Stimulated activated naive CD4-positive, alpha-beta T cell (primary cell): Measurements from ENCODE around the gene NOTCH4.
"Not testable (repeated sequence)": the region's sequence is repeated elsewhere in the genome, so short reads cannot be mapped to it uniquely, and the experiment has no call there.

Experiments used
- DNase-seq, 6 experiments: peaks; one replicate each; lab custom pipeline; 2025; lab: John Stamatoyannopoulos, UW

NOTCH4 gene

GRCh38 chr6:32218167-32218566 is 5.7 kb downstream of the NOTCH4 start:
- no peak for DNase-seq

DNA sequence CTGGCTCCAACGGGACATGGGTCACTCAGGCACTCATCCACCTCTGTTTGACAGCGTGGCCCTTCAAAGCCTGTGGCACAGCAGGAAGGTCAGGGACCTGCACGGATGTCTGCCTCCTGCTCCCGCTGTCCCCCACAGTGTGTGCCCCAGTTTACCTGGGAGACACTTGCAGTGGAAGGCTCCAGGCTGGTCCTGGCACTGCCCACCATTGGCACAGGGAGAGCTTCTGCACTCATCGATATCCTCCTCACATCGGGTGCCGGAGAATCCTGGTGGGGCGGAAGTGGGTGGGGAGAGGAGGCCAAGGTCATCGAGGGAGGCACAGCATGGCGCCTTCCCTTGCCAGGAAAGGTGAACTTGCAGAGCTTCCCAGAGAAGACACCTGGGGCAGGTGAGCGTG is 6.9 kb downstream of the NOTCH4 start:
- no peak for DNase-seq

- no peak for DNase-seq
These were observed 7.6 kb downstream of the NOTCH4 start for GRCh38 chr6:32216285-32216684.

DNA sequence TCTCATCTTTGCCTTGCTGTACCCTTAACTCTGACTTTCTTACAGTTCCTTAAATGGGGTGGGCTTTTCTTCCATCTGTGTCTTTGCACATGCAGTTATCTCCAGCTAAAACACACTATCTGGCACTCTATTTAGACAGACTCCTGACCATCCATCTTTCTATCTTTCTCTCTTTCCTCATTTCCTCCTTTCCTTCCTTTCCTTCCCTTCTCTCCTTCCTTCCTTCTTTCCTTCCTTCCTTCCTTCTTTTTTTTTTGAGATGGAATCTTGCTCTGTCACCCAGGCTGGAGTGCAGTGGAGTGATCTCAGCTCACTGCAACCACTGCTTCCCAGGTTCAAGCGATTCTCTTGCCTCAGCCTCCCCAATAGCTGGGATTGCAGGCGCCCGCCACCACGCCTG is 8.2 kb downstream of the NOTCH4 start:
- DNase-seq, result no peak

GRCh38 chr6:32214126-32214525 is 9.7 kb downstream of the NOTCH4 start:
- DNase-seq, result no peak

GRCh38 chr6:32213649-32214048 is 10.2 kb downstream of the NOTCH4 start:
- no peak for DNase-seq

- no peak for DNase-seq
These were observed 11.6 kb downstream of the NOTCH4 start for GRCh38 chr6:32212076-32212760.

GRCh38 chr6:32211432-32211831 is 12.4 kb downstream of the NOTCH4 start:
- DNase-seq, result not testable (repeated sequence)

DNA sequence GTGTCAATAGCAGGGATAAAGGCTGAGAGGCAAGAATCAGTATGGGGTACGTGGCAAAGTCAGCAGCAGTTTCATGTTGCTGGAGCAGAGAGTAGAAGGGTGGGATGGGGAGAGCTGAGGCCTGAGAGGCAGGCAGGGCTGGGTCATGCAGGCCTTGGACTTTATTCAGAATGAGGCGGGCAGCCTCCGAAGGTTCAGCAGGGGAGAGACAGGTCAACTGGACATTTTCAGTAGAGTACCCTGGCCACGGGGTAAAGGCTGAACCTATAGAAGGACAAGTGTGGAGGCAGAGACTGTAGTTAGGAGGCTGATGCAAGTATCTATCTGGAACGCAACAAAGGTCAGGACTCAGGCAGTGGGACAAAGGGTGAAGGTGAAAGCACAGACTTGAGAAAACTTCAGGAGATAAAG is 13.7 kb downstream of the NOTCH4 start:
- DNase-seq, result no peak

GRCh38 chr6:32208996-32209395 is 14.9 kb downstream of the NOTCH4 start:
- DNase-seq, result no peak

GRCh38 chr6:32204268-32204715 is 19.6 kb downstream of the NOTCH4 start:
- no peak for DNase-seq

- no peak for DNase-seq
These were observed 20.2 kb downstream of the NOTCH4 start for GRCh38 chr6:32203426-32204267.

- DNase-seq, result no peak
These were observed 21.7 kb downstream of the NOTCH4 start for GRCh38 chr6:32202186-32202585.

- DNase-seq, result no peak
These were observed 23.0 kb downstream of the NOTCH4 start for GRCh38 chr6:32200711-32201475.

DNA sequence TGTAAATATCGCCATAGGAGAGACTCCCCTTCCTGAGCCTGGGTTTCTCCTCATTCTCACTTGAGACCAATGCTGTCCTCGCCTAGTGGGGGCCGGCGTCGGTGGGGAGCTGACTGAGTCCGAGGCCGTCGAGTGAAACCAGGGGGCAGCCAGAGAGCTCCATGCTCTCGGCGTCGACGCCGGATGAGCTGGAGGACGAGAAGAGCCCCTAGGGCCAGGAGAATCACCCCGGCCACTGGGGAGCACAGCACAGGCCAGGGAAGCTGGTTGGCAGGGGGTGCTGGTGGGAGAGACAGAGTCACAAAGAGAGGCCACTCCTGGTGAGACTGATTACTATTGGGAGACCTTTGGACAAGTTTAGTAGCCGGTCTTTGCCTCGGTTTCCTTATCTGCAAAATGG is 25.0 kb downstream of the NOTCH4 start:
- DNase-seq, result no peak

DNA sequence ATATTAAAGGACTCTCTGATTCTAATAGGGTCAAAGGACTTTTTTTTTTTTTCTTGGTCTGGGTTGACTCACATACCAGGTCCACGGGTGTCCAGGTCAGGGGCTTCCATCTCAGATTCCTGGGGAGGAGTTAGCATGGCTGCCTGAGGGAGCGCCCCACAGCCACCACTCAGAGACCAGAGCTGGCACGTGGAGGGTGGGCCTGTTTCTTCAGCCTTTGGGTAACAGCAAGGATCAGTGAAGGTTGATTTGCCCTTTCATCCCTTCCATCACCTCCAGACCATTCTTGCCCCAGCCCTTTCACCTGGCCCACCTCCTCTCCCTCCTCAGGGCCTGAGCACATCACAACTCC is 25.5 kb downstream of the NOTCH4 start:
- no peak for DNase-seq

DNA sequence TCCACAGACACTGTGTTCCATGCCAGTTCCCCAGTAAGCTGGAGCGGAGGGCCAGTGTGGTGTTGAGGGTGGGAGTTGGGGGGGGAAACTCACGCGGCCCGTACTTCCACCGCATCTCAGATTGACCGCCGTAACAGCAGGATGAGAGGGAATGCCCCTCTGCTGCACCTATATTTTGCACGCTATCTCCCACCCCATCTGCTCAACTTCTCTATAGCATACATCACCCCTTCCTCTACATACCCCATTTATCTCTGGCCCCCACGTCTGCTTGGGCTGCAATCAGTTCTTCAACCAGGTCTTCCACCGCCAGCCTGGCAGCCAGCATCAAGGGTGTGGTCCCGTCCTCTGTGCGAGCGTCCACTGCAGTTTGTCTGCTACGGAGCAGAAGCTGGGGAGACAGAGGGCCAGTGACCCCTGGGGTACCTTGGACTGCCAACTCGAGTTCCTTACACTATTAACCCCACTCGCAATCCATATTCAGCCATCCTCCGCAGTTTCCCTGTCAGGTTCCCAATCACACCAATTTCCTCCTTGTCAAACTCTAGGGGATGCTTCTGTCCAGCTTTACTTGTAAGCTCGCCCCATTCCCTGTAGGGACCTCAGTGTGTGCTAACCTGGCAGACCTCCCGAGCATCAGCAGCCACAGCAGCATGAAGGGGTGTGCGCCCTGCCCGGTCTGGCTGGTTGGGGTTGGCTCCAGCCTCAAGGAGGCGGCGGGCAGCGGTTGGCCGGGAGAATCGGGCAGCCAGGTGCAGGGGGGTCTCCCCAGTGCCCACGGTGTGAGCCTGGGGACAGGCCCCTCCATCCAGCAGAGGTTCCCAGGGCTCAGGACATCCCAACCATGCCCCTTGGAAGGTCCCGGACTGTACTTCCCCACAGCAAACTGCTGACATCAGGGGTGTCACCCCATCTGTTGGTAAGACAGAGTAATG is 26.9 kb downstream of the NOTCH4 start:
- DNase-seq, result no peak

- peak in 2 of 6 experiments; percentile 49 to 68 for DNase-seq
These were observed 27.8 kb downstream of the NOTCH4 start for GRCh38 chr6:32195902-32196681.

- DNase-seq, result peak; percentile 95 to 99 (median 98)
These were observed 28.3 kb downstream of the NOTCH4 start for GRCh38 chr6:32195652-32195901.

GRCh38 chr6:32194825-32195651 is 28.8 kb downstream of the NOTCH4 start:
- DNase-seq, result peak in 1 of 6 experiments; percentile 50
